Activated T-helper 17 cell treated with anti-CD3 and anti-CD28 coated beads, Interleukin-2, amount 50 U/mL, for 72 hours (primary cell): ENCODE measurements around the gene RASGRF1. TPM values are rescaled to one million over a fixed set of nuclear protein-coding genes. Genes with fewer than 3 reads are reported as not detected.

Source experiments
- ATAC-seq: fragments of 150-1000 bp; cut with Tn5 transposase; replicated peaks from 2 replicates; pipeline ENCODE4 v1.10.0; 2021; ENCODE audit warnings: mild to moderate bottlenecking, moderate library complexity
- H3K27ac Mint-ChIP-seq: one replicate; pipeline ENCODE4 v1.8.0; 2022; ENCODE audit warnings: mixed read lengths
- H3K27me3 Mint-ChIP-seq: one replicate; pipeline ENCODE4 v1.8.0; 2022; ENCODE audit warnings: mixed read lengths
- H3K36me3 Mint-ChIP-seq: one replicate; pipeline ENCODE4 v1.8.0; 2022; ENCODE audit warnings: low read depth, mild to moderate bottlenecking, mixed read lengths
- H3K4me1 Mint-ChIP-seq: one replicate; pipeline ENCODE4 v1.8.0; 2022; ENCODE audit warnings: mixed read lengths
- H3K4me3 Mint-ChIP-seq: one replicate; pipeline ENCODE4 v1.8.0; 2022; ENCODE audit warnings: mild to moderate bottlenecking, mixed read lengths
- H3K9me3 Mint-ChIP-seq: one replicate; pipeline ENCODE4 v1.8.0; 2022; ENCODE audit warnings: mixed read lengths
- total RNA-seq, 2 donors: library from RNA; stranded (reverse); gene quantifications; one replicate each; pipeline ENCODE4 v1.2.3, GENCODE V29; 2022

The RASGRF1 gene
- total RNA-seq, 2 donors from 2014 or later, result not detected

- Mint-ChIP-seq H3K4me3 (no peak overlapping the region), H3K36me3 (no peaks in the 10 kb centered on the region), H3K4me1 (peaks cover 6% of the 10 kb centered on the region), H3K27me3 (no peaks in the 10 kb centered on the region), H3K9me3 (no peaks in the 10 kb centered on the region), H3K27ac (no peak overlapping the region)
- ATAC-seq, result no peak
Measured at GRCh38 chr15:78991879-78992278, 98.7 kb downstream of the RASGRF1 start.

- no peaks in the 10 kb centered on the region for H3K36me3 Mint-ChIP-seq
- H3K4me3 Mint-ChIP-seq, result no peak overlapping the region
- H3K4me1 Mint-ChIP-seq, result peaks cover 6% of the 10 kb centered on the region
- ATAC-seq, result no peak
- H3K27ac Mint-ChIP-seq, result no peak overlapping the region
- H3K9me3 Mint-ChIP-seq, result no peaks in the 10 kb centered on the region
- H3K27me3 Mint-ChIP-seq, result no peaks in the 10 kb centered on the region
Measured at GRCh38 chr15:78991476-78991875, 99.1 kb downstream of the RASGRF1 start.

GRCh38 chr15:78990278-78990677, 100.3 kb downstream of the RASGRF1 start:
- H3K9me3 Mint-ChIP-seq, result no peaks in the 10 kb centered on the region
- no peaks in the 10 kb centered on the region for H3K27me3 Mint-ChIP-seq
- peaks cover 6% of the 10 kb centered on the region for H3K4me1 Mint-ChIP-seq
- H3K4me3 Mint-ChIP-seq, result no peak overlapping the region
- no peaks in the 10 kb centered on the region for H3K36me3 Mint-ChIP-seq
- no peak for ATAC-seq
- no peak overlapping the region for H3K27ac Mint-ChIP-seq

- H3K36me3 Mint-ChIP-seq, result no peaks in the 10 kb centered on the region
- no peaks in the 10 kb centered on the region for H3K27me3 Mint-ChIP-seq
- ATAC-seq, result no peak
- H3K4me3 Mint-ChIP-seq, result no peak overlapping the region
- no peak overlapping the region for H3K27ac Mint-ChIP-seq
- no peaks in the 10 kb centered on the region for H3K9me3 Mint-ChIP-seq
- peaks cover 6% of the 10 kb centered on the region for H3K4me1 Mint-ChIP-seq
Measured at GRCh38 chr15:78989701-78990240, 100.8 kb downstream of the RASGRF1 start.

GRCh38 chr15:78988361-78988911, 102.1 kb downstream of the RASGRF1 start:
- Mint-ChIP-seq H3K4me1 (peaks cover 6% of the 10 kb centered on the region), H3K9me3 (no peaks in the 10 kb centered on the region), H3K27me3 (no peaks in the 10 kb centered on the region), H3K27ac (peak overlapping the region; percentile 26), H3K4me3 (no peak overlapping the region), H3K36me3 (no peaks in the 10 kb centered on the region)
- peak; percentile 71 for ATAC-seq

GRCh38 chr15:78987556-78988360, 102.8 kb downstream of the RASGRF1 start:
- Mint-ChIP-seq H3K27ac (no peak overlapping the region), H3K36me3 (no peaks in the 10 kb centered on the region), H3K27me3 (no peaks in the 10 kb centered on the region)

GRCh38 chr15:78985859-78986475, 104.6 kb downstream of the RASGRF1 start:
- peaks cover 2% of the 10 kb centered on the region for H3K27me3 Mint-ChIP-seq
- H3K4me1 Mint-ChIP-seq, result no peaks in the 10 kb centered on the region
- no peak overlapping the region for H3K27ac Mint-ChIP-seq
- no peak for ATAC-seq
- no peaks in the 10 kb centered on the region for H3K9me3 Mint-ChIP-seq
- no peak overlapping the region for H3K4me3 Mint-ChIP-seq
- no peaks in the 10 kb centered on the region for H3K36me3 Mint-ChIP-seq

More at GRCh38 chr15:78987556-78988360, 102.8 kb downstream of the RASGRF1 start:
- peaks cover under 1% of the 10 kb centered on the region for H3K4me1 Mint-ChIP-seq
- peak; percentile 4 for ATAC-seq
- H3K9me3 Mint-ChIP-seq, result no peaks in the 10 kb centered on the region
- no peak overlapping the region for H3K4me3 Mint-ChIP-seq

GRCh38 chr15:78984041-78984440, 106.5 kb downstream of the RASGRF1 start:
- Mint-ChIP-seq H3K27me3 (peaks cover 2% of the 10 kb centered on the region), H3K36me3 (no peaks in the 10 kb centered on the region), H3K4me1 (peaks cover 4% of the 10 kb centered on the region), H3K27ac (no peak overlapping the region), H3K4me3 (no peak overlapping the region), H3K9me3 (no peaks in the 10 kb centered on the region)
- ATAC-seq, result no peak

- Mint-ChIP-seq H3K9me3 (no peaks in the 10 kb centered on the region), H3K36me3 (no peaks in the 10 kb centered on the region), H3K27ac (no peak overlapping the region), H3K4me1 (peaks cover 5% of the 10 kb centered on the region), H3K27me3 (peaks cover 2% of the 10 kb centered on the region), H3K4me3 (no peak overlapping the region)
- no peak for ATAC-seq
Measured at GRCh38 chr15:78983146-78983918, 107.2 kb downstream of the RASGRF1 start.

GRCh38 chr15:78982736-78983135, 107.8 kb downstream of the RASGRF1 start:
- Mint-ChIP-seq H3K27me3 (peaks cover 2% of the 10 kb centered on the region), H3K4me3 (no peak overlapping the region), H3K27ac (no peak overlapping the region), H3K9me3 (no peaks in the 10 kb centered on the region), H3K36me3 (no peaks in the 10 kb centered on the region), H3K4me1 (peaks cover 9% of the 10 kb centered on the region)
- ATAC-seq, result no peak

GRCh38 chr15:78981532-78982313, 108.9 kb downstream of the RASGRF1 start:
- no peak for ATAC-seq
- Mint-ChIP-seq H3K27me3 (peaks cover 2% of the 10 kb centered on the region), H3K4me3 (no peak overlapping the region), H3K27ac (no peak overlapping the region), H3K9me3 (no peaks in the 10 kb centered on the region), H3K36me3 (no peaks in the 10 kb centered on the region), H3K4me1 (peaks cover 18% of the 10 kb centered on the region)

GRCh38 chr15:78979456-78980320, 110.9 kb downstream of the RASGRF1 start:
- H3K4me1 Mint-ChIP-seq, result peaks cover 18% of the 10 kb centered on the region
- peak; percentile 71 for ATAC-seq
- no peaks in the 10 kb centered on the region for H3K9me3 Mint-ChIP-seq
- H3K27ac Mint-ChIP-seq, result peak overlapping the region; percentile 61
- peaks cover 2% of the 10 kb centered on the region for H3K27me3 Mint-ChIP-seq
- no peaks in the 10 kb centered on the region for H3K36me3 Mint-ChIP-seq
- H3K4me3 Mint-ChIP-seq, result no peak overlapping the region

- H3K4me1 Mint-ChIP-seq, result peaks cover 18% of the 10 kb centered on the region
Measured at GRCh38 chr15:78978601-78979179, 111.9 kb downstream of the RASGRF1 start.

More at GRCh38 chr15:78978601-78979179, 111.9 kb downstream of the RASGRF1 start:
- ATAC-seq, result no peak
- Mint-ChIP-seq H3K4me3 (no peak overlapping the region), H3K27me3 (peaks cover 2% of the 10 kb centered on the region), H3K9me3 (no peaks in the 10 kb centered on the region), H3K27ac (peak overlapping the region; percentile 61), H3K36me3 (no peaks in the 10 kb centered on the region)
